HepG2 (cell line): Measurements from ENCODE around the gene OTX1. TPM values are rescaled to one million over a fixed set of nuclear protein-coding genes. Genes with fewer than 3 reads are reported as not detected.
A peak's percentile ranks its signal among the peaks of the same experiment; 100 is the strongest.

ENCODE experiments used
- CAMTA2 ChIP-seq: sonication (generic); formaldehyde crosslinking; IDR thresholded peaks from 2 replicates; pipeline ENCODE4 v1.4.0; 2020; ENCODE audit warnings: mild to moderate bottlenecking, missing genetic modification reagents, borderline replicate concordance
- HNF1B ChIP-seq: sonication (generic); formaldehyde crosslinking; IDR thresholded peaks from 2 replicates; pipeline ENCODE4 v1.5.1; 2020; ENCODE audit warnings: mild to moderate bottlenecking, moderate library complexity, missing genetic modification reagents
- MED1 ChIP-seq: sonication (generic); formaldehyde crosslinking; IDR thresholded peaks from 2 replicates; pipeline ENCODE4 v1.4.0; 2020; ENCODE audit warnings: missing genetic modification reagents
- REST ChIP-seq, 2 experiments: IDR thresholded peaks; 2 replicates each; pipeline ENCODE4 v1.6.1; 2011 to 2012; ENCODE audit warnings: low read length in 2 of 2, borderline replicate concordance in 1 of 2, low read depth in 1 of 2, mild to moderate bottlenecking in 1 of 2, moderate library complexity in 1 of 2
- SETDB1 ChIP-seq: sonication (generic); formaldehyde crosslinking; IDR thresholded peaks from 2 replicates; pipeline ENCODE4 v1.5.1; 2020; ENCODE audit warnings: missing genetic modification reagents, mild to moderate bottlenecking, borderline replicate concordance
- SNAI1 ChIP-seq: sonication (generic); formaldehyde crosslinking; IDR thresholded peaks from 2 replicates; pipeline ENCODE4 v1.5.0; 2020; ENCODE audit warnings: mild to moderate bottlenecking, missing genetic modification reagents, borderline replicate concordance
- STAT6 ChIP-seq: sonication (generic); formaldehyde crosslinking; IDR thresholded peaks from 2 replicates; pipeline ENCODE4 v1.4.0; 2020; ENCODE audit warnings: missing genetic modification reagents, mild to moderate bottlenecking, borderline replicate concordance
- U2AF2 ChIP-seq: fragments of 200-400 bp; formaldehyde crosslinking; IDR thresholded peaks from 2 replicates; pipeline ENCODE4 v1.6.1; 2017; ENCODE audit warnings: low read depth, mild to moderate bottlenecking, low read length
- ZBTB25 ChIP-seq: IDR thresholded peaks from 2 replicates; pipeline ENCODE4 v1.6.1; 2018; ENCODE audit warnings: missing genetic modification reagents
- ZNF280D ChIP-seq: sonication (generic); formaldehyde crosslinking; IDR thresholded peaks from 2 replicates; pipeline ENCODE4 v1.5.1; 2020; ENCODE audit warnings: mild to moderate bottlenecking, missing genetic modification reagents
- ZNF572 ChIP-seq: sonication (generic); formaldehyde crosslinking; IDR thresholded peaks from 2 replicates; pipeline ENCODE4 v1.5.1; 2020; ENCODE audit warnings: mild to moderate bottlenecking, missing genetic modification reagents
- ZNF781 ChIP-seq: sonication (generic); formaldehyde crosslinking; IDR thresholded peaks from 2 replicates; pipeline ENCODE4 v1.5.1; 2020; ENCODE audit warnings: borderline replicate concordance, mild to moderate bottlenecking, missing genetic modification reagents; ENCODE audit errors: not compliant biosample characterization
- ZSCAN22 ChIP-seq: sonication (generic); formaldehyde crosslinking; IDR thresholded peaks from 2 replicates; pipeline ENCODE4 v1.4.0; 2020; ENCODE audit warnings: mild to moderate bottlenecking, missing genetic modification reagents
- polyA plus RNA-seq, 8 experiments: library from polyadenylated mRNA; depleted of rRNA in 3 of 8; stranded (reverse) in 7 of 8; unstranded in 1 of 8; fragments of >200 nt; fragmentation: Illumina TruSeq in 4 of 8; extraction: Trizol in 4 of 8; gene quantifications; 2 replicates each; pipeline versions ENCODE4 v1.2.1 to v1.2.3, GENCODE V29; 2011 to 2016; ENCODE audit warnings: low read depth in 4 of 8, missing spikeins in 1 of 8, mixed read lengths in 1 of 8; ENCODE audit not compliant: insufficient read depth in 1 of 8
- total RNA-seq, 5 experiments: library from RNA; depleted of rRNA; stranded (reverse); fragments of >200 nt; fragmentation: Illumina TruSeq; extraction: Trizol; gene quantifications; 2 replicates each; pipeline ENCODE4 v1.2.3, GENCODE V29; 2016; ENCODE audit warnings: low read depth in 1 of 5

Gene OTX1
- total and polyA plus RNA-seq, 2 of the 13 experiments (the other 11 are each of a cell fraction or from before 2014, with no cell fraction given), result 1.0 to 5.0 TPM

GRCh38 chr2:63049211-63049969, 1.2 kb upstream of the OTX1 start (continued):
- TF ChIP-seq STAT6 (CRISPR knock-in tag), result no peak
- 0 out of 2 replicates have a peak, but pooled peaks have one; percentile 26 for TF ChIP-seq ZSCAN22 (CRISPR knock-in tag)
- TF ChIP-seq SETDB1, result peak; percentile 84; the same call in 1 of the 2 replicates
- peak; percentile 70 for TF ChIP-seq HNF1B (CRISPR knock-in tag)
- peak; percentile 49 for TF ChIP-seq ZNF781
- TF ChIP-seq ZNF280D (CRISPR knock-in tag), result peak; percentile 41; the same call in 1 of the 2 replicates
- peak; percentile 62; the same call in 1 of the 2 replicates for TF ChIP-seq ZNF572 (CRISPR knock-in tag)
- TF ChIP-seq CAMTA2 (CRISPR knock-in tag), result 0 out of 2 replicates have a peak, but pooled peaks have one; percentile 22
- TF ChIP-seq U2AF2, result no peak
- no peak for TF ChIP-seq REST (IDR thresholded peaks at IDR 0.05; ENCODE audit: borderline replicate concordance in 1 of 2, low read depth in 1 of 2, low read length in 2 of 2)
- TF ChIP-seq SNAI1 (CRISPR knock-in tag), result 0 out of 2 replicates have a peak, but pooled peaks have one; percentile 22
- 0 out of 2 replicates have a peak, but pooled peaks have one; percentile 13 for TF ChIP-seq ZBTB25 (CRISPR knock-in tag)
- TF ChIP-seq MED1 (CRISPR knock-in tag), result 0 out of 2 replicates have a peak, but pooled peaks have one; percentile 14
